Fibroblast of upper back skin (primary cell): ENCODE results near the gene ZBTB20.
"Not testable (repeated sequence)": the region's sequence is repeated elsewhere in the genome, so short reads cannot be mapped to it uniquely, and the experiment has no call there.

Experiments
- DNase-seq: peaks from one replicate; pipeline ENCODE4 v3.0.0-alpha.2; 2013

ZBTB20 gene

GRCh38 chr3:115146418-115147328, at the start of gene ZBTB20:
Gene ZBTB20, minus strand, starts transcription at chr3:115147288.
- peak; percentile 76 for DNase-seq

GRCh38 chr3:115194476-115194875, 47.4 kb upstream of the ZBTB20 start:
- peak; percentile 44 for DNase-seq

GRCh38 chr3:115190747-115191146, 43.7 kb upstream of the ZBTB20 start:
- no peak for DNase-seq

- no peak for DNase-seq
Observed at GRCh38 chr3:115187149-115187757, 40.2 kb upstream of the ZBTB20 start.

GRCh38 chr3:115186351-115187148, 39.5 kb upstream of the ZBTB20 start:
- no peak for DNase-seq

GRCh38 chr3:115184859-115185572, 37.9 kb upstream of the ZBTB20 start:
- not testable (repeated sequence) for DNase-seq

- DNase-seq = not testable (repeated sequence)
Observed at GRCh38 chr3:115178930-115179329, 31.8 kb upstream of the ZBTB20 start.

- no peak for DNase-seq
Observed at GRCh38 chr3:115169808-115170207, 22.7 kb upstream of the ZBTB20 start.

- no peak for DNase-seq
Observed at GRCh38 chr3:115165701-115166100, 18.6 kb upstream of the ZBTB20 start.

- DNase-seq = no peak
Observed at GRCh38 chr3:115165266-115165665, 18.2 kb upstream of the ZBTB20 start.

GRCh38 chr3:115164374-115165221, 17.5 kb upstream of the ZBTB20 start:
- no peak for DNase-seq

GRCh38 chr3:115162759-115163158, 15.7 kb upstream of the ZBTB20 start:
- no peak for DNase-seq

- no peak for DNase-seq
Observed at GRCh38 chr3:115161866-115162265, 14.8 kb upstream of the ZBTB20 start.

- no peak for DNase-seq
Observed at GRCh38 chr3:115161168-115161834, 14.2 kb upstream of the ZBTB20 start.

- no peak for DNase-seq
Observed at GRCh38 chr3:115160295-115160694, 13.2 kb upstream of the ZBTB20 start.

GRCh38 chr3:115156046-115156654, 9.1 kb upstream of the ZBTB20 start:
- no peak for DNase-seq

- DNase-seq = no peak
Observed at GRCh38 chr3:115154611-115155010, 7.5 kb upstream of the ZBTB20 start.

- no peak for DNase-seq
Observed at GRCh38 chr3:115151921-115152320, 4.8 kb upstream of the ZBTB20 start.

GRCh38 chr3:115148142-115148790, 1.2 kb upstream of the ZBTB20 start:
- DNase-seq = no peak
